GM19193 (cell line): Measurements from ENCODE around the gene FFAR4.

Experiments
- POLR2A ChIP-seq: IDR thresholded peaks from 4 replicates; pipeline ENCODE4 v1.6.1; 2011; ENCODE audit not compliant: insufficient read depth, insufficient read length; ENCODE audit errors: extremely low read depth

FFAR4 gene

DNA sequence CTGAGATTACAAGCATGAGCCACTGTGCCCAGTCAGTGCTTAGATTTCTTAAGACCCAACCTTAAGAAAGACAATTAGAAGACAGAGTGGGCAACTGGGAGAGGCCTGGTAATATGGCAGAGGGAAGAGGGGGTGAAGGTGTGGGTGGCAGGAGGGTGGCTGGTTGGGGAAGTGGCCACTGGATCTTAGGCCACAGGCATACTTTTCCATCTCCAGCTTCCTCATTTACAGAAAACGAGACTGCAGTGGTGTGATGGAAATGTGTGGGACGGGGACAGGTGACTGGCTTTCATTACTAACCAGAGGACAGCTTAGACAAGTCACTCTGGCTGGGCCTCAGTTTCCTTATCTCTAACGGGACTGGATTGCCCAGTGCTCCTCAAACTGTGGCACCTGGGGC is 1.0 kb upstream of the FFAR4 start:
- no peak for TF ChIP-seq POLR2A

DNA sequence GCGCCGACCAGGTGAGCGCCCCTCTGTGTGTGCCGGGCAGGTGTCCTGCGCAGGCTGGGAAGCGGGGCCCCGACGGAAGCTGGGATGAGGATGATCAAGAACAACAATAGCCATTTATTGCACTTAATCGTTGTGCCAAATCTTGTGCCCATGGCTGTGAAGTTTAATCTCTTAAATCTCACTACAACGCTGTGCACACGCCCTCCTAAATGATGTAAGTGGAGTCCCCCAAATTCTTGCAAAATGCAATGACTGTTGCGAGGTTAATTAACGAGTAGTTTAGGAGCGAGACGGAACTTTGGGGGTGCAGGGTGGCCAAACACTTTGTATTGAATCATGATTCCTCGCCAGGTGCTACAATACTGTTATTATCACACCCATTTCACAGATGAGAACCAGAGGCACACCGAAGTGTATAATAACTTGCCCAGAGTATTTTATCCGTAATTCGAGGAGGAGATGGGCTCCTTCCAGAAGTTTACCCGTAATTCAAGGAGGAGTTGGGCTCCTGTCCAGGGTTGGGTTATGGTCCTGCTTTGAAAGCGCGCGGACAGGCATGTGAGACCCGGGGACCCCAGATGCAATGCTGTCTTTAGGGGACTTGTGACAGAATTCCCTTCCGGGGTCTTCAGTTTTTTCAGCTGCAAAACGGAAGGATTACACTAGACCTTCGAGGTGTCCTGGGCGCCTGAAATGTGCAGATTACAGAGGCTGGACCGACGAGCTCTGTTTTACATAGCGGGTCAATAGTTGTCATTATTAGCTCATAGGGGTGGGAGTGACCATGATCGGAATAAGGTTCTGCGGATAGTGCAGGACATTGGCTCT is 1.0 kb downstream of the FFAR4 start:
- no peak for TF ChIP-seq POLR2A

DNA sequence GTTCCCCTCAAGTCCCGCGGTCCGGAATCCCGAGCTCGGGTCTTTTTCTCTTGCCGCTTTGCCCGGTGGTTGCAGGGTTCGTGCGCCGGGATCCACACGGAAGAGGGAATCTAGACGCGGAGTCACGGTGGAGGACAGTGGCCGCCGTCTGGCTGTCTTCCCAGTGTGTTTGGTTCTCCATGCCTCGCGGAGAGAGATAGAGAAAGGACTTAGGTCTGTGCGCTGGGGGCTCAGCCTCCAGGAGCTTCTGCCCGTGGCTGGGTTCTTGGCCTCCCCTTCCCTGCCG is 1.6 kb downstream of the FFAR4 start:
- no peak for TF ChIP-seq POLR2A

DNA sequence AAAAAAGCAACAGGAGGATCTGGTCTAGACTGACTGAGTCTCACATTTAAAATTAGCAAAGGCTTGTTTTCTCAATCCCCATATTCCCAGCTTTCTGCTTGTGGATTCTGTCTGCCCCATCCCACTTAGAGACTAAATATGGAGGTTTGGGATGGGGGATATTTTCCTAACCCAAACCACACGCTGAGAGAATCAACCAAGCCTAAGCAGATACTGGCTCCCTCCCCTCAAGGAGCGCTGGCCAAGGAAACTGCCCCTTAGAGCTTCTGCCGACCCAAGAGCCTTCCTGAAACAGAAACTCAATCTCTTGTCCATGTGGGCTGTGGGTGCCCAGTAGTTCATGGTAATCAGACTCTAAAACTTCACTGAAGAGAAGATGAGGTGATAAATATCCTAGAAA is 3.9 kb downstream of the FFAR4 start:
- no peak for TF ChIP-seq POLR2A

DNA sequence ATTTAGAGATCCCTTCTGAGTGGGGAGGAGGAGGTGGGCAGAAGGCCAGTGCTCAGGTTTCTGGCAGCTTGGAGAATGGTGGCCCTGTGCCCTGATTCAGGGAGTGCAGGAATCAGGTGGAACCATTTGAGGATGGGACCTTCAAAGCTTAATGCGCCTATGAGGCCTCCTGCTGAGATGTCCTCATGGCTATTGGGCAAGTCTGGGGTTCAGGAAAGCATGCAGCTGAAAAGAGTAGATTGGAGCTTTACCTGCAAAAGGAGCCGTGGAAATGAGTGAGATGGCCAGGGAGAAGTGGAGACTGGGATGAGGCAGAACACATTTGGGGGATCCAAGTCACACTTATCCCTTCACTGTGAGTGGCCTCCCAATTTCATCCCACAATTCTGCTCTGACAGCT is 6.1 kb downstream of the FFAR4 start:
- TF ChIP-seq POLR2A: no peak

DNA sequence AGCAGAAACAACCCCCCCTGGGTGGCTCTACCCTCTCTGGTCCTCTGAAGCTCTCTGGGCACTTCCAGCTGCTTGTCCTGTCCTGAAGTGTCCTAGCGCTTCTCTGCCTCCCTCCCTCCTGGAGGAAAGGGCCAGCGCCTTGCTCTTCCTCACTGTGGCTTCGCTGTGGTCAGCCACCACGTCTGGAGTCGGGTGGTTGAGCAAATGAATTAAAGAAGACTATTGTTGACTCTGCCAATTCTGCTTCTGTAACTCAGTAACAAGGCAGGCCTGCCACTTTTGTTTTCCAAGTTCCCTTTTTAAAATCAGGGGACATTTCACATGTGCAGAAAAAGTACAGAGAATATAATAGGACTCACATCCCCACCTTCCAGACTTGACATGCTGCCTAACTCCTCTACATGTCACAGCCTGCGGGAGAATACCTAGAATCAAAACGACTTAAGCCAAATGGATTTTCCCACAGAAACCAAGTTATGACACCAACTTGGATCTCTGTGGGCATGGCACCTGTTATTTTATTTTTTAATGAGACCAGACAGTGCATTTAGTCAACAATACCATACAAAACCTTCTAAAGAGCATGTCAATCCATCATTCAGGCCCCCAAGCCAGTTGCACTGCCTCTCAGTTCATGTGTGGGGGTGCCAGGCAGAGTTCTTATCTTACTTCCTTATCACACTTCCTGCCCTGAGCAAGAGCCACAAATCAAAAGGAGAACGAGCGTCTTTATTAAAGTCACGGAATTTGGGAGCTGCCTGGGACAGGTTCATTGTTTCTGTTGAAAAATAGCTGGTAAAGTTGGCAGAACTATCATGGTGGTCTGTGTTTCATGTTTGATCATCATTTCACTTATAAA is 6.8 kb downstream of the FFAR4 start:
- no peak for TF ChIP-seq POLR2A

DNA sequence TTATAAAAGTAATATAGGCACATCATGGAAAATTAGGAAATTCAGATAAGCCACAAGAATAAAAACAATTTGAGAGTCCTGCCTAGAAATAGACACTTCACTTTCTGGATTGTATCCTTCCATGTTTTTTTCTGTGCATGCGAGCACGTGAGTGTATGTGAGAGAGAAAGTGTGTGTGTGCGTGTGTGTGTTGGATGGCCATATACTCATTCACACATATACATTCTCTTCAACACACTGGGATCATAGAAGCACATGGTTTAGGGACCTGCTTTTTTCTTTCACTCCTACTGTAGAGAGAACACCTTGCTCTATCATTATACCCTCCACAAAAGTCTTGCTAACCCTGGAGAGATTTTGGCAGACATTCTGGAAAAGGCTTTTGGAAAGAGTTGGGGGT is 7.5 kb downstream of the FFAR4 start:
- no peak for TF ChIP-seq POLR2A

DNA sequence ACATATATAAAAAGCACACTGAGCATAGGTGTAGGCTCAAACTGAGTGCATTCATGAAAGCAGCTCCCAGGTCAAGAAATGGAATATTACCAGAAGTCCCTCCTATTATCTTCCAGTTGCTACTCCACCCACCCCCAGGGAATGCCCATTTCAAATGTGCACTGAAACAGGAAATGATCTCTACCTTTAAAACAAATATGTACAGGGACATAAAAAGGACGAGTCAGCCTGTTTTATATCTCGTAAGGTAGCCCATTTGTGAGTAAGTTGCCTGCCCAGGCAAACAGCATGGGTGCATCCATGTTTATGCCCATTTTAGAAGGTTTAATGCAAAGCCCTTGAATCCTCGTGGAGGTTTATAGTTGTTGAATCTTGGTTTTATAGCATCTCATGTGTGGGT is 10.4 kb downstream of the FFAR4 start:
- no peak for TF ChIP-seq POLR2A

DNA sequence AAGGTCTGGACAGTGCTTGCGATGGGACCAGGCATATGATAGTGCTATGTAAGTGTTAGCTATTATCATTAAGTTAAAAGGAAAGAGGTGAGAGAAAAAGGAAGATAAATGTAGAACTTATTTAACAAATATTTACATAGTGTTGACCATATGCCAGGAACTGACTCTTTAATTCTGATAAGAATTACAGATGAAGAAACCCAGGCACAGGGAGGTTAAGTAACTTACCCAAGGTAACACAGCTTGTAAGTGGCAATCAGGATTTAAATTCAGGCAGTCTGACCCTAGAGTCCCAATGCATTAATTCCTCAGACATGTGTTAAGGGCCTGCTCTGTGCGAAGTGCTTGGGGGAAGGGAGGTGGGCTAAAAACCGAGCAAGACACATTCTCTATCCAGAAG is 11.1 kb downstream of the FFAR4 start:
- no peak for TF ChIP-seq POLR2A

DNA sequence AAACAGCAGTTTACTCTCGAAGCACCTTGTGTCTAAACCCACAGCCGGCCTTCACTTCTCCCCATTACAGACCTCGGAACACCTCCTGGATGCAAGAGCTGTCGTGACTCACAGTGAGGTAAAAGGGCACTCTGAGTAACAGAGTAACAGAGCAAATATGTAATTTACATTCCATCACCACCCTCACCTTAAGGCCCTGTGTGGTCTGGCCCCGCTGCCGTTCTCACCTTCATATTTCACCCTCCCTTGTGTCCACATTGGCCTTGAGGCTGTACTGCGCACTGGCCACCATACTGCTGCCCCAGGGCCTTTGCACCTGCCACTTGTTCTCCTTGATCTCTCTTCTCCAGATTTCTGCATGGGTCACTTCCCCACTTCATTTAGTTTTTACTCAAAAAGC is 12.6 kb downstream of the FFAR4 start:
- no peak for TF ChIP-seq POLR2A

DNA sequence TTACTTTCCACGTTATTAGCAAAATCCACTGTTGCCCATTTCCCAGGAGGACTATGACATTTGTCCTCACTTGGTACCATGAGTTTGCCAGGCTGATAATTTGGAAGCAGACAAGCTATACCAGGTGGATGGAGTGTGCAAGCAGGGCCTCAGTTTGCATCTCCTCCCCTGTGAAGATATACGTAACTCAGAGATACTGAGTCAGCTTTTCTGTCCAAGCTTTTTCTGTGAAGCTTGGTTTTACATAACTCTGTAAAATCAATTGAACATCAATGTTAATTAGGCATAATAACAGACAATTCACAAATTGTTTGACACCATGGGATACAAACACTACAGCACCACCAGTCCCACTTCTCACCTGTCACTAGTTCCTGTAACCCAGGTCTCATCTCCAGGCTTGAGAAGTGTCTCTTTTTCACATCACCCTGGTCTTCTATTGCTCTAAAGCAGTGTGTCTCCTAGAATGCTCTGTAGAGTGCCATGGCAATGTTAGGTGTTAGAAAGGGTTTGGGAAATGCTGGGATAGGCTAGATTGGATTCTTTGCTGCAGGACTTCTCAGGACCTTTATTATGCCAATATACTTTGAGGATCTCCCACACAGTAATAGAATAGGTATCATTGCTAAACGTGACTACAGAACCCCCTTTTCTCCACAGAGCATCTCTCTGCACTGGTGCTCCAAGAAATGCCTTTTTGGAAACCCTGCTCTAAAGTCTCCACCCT is 13.7 kb downstream of the FFAR4 start:
- no peak for TF ChIP-seq POLR2A

DNA sequence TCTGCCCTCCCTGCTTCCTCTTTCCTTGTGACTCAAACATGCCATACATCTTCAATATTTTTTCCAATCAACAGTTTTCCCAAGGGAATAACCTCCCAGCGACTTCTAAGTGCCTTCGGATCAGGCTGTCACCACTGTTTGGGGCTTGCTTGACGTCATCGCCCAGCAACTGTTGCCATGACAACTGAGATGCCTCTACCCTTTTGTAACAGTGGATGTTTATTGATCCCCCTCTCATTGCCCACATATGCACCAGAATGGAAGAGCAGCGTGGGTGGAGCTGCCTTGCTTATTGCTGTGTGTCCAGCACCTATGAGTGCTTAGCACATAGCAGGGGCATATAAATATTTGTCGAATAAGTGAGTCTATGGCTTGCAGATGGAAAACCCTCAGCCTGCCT is 14.4 kb downstream of the FFAR4 start:
- TF ChIP-seq POLR2A: no peak

DNA sequence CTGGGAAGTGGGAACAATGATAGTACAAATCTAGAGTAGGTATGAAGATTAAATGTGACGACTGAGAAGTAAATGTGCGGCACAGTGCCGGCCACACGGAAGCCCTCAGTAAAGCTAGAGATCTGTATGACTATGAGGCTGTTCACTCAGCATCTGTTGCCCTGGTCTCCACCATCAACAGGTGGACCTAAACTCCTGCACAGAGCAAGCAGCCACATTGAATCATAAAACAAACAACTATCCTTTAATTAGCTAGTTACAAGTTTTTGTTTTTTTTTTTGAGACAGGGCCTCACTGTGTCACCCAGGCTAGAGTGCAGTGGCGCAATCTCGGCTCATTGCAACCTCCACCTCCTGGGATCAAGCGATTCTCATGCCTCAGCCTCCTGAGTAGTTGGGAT is 18.0 kb downstream of the FFAR4 start:
- TF ChIP-seq POLR2A: no peak

DNA sequence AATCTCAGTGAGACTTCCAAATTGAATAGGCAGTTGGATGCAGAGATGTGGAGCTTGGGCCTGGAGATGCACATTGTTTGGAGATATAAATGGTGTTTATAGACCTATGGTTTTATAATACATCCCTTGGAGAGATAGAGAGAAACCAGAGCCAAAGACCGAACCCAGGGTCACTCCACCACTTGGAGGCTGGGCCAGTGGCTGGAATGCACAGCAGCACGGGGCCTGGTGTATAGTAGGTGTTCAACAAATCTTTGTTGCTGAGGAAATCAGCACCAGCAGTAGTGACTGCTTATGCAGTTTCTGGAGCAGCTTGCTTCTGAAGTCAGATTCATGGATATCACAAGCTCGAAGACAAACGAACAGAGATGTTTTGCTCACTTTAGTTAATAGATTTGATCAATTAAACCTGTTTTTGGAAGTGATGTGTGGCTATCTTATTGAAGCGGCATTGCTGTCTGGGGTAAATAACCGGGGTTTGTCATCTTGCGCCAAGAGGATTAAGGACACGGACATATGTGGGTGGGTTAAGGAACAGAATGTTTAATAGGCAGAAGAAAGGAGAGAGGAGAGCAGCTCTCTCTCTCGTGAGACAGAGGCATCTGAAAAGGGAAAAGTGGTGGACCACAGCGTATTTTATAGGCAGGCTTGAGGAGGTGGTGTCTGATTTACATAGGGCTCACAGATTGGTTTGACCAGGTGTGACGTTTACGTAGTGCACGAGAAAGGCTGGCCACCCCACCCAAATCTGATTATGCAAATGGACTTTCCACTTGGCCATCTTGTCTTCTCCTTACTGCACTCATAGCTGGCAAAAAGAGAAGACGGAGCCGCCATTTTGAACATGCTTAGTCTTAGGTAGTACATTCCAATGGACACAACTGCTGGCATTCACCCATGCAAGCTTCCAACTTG is 23.4 kb downstream of the FFAR4 start:
- TF ChIP-seq POLR2A: no peak

DNA sequence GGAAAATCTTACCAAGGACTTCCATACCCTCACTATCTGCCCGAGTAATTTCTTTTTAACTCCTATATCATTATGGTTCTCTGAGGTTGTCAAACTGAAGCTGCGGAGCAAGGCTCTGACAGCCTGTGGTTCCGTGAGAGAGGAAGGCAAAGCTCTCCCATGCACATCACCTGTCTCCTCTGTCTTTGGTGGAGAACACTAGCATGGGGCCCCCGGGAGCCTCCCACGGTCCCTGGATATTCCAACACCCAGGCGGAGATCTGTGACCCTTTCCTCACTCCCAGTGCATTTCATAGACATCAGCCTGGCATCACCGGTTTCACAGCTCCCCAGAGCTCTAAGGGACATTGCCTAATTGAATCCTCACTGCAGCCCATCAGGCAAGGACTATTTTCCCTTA is 24.2 kb downstream of the FFAR4 start:
- no peak for TF ChIP-seq POLR2A

DNA sequence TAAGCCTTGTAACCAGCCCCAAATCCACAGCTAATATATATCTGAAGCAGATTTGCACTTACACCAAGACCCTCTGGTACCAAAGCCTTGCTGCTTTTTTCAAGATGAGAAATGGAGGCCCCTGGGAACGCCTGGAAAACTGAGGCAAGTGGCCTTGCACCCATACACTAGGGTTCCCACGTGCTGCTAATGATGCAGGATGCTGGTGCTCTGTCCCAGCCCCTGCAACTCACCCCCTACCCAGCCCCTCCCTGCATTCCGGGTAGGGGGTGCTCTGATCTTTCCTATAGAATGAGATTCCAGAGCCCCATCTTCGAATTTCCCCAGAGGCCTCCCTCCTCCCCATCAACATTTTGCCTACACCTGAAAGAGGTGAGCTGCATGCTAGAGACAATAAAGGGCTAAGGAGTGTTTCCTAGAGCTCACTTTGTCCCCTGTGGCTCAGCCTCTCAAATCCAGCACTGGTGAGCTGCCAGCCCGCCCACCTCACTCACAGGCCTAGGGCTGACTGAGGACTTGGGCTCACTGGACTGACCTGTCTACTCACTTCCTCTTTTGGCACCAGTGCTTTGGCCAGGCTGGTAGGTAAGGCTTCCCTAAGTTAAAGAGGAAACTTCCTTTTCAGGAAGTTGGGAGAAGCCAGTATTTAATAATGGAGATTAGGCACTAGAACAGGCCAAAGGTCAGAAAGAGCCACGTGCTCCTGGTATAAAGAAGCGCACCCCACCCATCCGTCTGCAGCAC is 24.8 kb downstream of the FFAR4 start:
- TF ChIP-seq POLR2A: no peak
